Measurements from ENCODE around the gene TCP11L2.

DNA sequence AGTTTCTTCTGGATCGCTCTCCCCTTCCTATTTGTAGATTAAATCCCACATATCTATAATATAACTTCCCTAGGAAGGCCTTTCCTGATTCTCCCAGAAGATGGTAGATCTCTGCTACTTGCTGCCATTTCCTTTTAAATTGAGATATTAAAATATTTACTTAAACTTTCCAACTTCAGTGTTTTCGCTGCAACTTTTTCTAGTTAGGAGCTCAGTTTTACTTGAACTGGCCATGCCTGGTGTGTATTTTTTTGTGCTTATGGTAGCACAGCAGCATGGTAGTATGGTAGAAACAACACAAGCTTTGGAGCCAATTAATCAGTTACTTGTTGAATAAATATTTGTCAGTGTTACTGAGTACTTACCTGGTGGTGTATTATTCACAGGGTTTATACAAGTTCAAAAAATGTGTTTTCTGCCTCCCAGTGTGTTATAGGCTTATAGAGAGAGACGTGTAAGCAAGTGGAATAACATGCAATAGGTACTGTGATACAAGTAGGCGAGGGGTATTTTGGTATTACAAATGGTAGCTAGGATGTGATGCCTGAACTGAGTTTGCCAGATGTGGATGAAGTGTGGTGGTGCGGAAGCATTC is 58.0 kb downstream of the TCP11L2 start:
- TF ChIP-seq, protein P1, sequence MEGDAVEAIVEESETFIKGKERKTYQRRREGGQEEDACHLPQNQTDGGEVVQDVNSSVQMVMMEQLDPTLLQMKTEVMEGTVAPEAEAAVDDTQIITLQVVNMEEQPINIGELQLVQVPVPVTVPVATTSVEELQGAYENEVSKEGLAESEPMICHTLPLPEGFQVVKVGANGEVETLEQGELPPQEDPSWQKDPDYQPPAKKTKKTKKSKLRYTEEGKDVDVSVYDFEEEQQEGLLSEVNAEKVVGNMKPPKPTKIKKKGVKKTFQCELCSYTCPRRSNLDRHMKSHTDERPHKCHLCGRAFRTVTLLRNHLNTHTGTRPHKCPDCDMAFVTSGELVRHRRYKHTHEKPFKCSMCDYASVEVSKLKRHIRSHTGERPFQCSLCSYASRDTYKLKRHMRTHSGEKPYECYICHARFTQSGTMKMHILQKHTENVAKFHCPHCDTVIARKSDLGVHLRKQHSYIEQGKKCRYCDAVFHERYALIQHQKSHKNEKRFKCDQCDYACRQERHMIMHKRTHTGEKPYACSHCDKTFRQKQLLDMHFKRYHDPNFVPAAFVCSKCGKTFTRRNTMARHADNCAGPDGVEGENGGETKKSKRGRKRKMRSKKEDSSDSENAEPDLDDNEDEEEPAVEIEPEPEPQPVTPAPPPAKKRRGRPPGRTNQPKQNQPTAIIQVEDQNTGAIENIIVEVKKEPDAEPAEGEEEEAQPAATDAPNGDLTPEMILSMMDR (IDR thresholded peaks at IDR 0.05) = no peak
- no peak for TF ChIP-seq EZH2phosphoT487 (IDR thresholded peaks at IDR 0.05)
- no peak for TF ChIP-seq EZH2 (IDR thresholded peaks at IDR 0.05)

Data from neural progenitor cell (in vitro differentiated cells).